Measurements from ENCODE around the gene CD34. TPM values are rescaled to one million over a fixed set of nuclear protein-coding genes. Genes with fewer than 3 reads are reported as not detected.

The CD34 gene
- total RNA-seq, 1 experiment from 2014 or later = 0.35 TPM

DNA sequence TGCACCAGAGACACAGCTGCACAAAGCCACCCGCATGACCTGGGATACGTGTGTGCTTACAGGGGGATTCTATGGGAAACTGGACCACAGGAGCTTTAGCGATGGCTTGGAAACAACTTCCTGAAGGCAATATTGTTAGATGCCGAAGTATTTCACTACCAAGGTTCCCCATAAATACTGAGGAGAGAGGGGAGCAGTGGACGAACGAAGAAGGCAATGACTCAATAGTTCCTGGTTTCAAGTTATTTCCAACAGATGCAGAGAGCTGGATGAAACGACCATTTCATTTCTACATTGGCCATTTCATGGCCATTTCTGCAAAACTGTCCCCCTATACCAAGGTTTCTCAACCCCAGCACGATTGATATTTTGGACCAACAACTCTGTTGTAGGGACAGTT is 61.3 kb downstream of the CD34 start:
- H3K9me3 ChIP-seq (ENCODE audit: control insufficient read depth, low read depth, low read length) = no peaks in the 10 kb centered on the region
- Mint-ChIP-seq H3K36me3 (ENCODE audit: insufficient read depth in 1 of 3, low read depth in 3 of 3) (no peaks in the 10 kb centered on the region), H3K27me3 (ENCODE audit: low read depth) (no peaks in the 10 kb centered on the region), H3K9me3 (no peaks in the 10 kb centered on the region), H3K4me3 (no peak overlapping the region), H3K27ac (no peak overlapping the region), H3K4me1 (peaks cover 6 to 10% of the 10 kb centered on the region in 2 experiments; a peak in 3 of 4 replicates)
- H2BK15ac ChIP-seq (ENCODE audit: low read depth, low read length) = no peak overlapping the region
- H3K27me3 ChIP-seq (ENCODE audit: insufficient read depth, low read length) = no peaks in the 10 kb centered on the region
- H3K14ac ChIP-seq (ENCODE audit: insufficient read depth, low read length) = no peak overlapping the region
- no peak overlapping the region for H3T11ph ChIP-seq (ENCODE audit: low read length)
- no peak overlapping the region for H2AFZ ChIP-seq (ENCODE audit: low read length)
- TF ChIP-seq, protein P1, sequence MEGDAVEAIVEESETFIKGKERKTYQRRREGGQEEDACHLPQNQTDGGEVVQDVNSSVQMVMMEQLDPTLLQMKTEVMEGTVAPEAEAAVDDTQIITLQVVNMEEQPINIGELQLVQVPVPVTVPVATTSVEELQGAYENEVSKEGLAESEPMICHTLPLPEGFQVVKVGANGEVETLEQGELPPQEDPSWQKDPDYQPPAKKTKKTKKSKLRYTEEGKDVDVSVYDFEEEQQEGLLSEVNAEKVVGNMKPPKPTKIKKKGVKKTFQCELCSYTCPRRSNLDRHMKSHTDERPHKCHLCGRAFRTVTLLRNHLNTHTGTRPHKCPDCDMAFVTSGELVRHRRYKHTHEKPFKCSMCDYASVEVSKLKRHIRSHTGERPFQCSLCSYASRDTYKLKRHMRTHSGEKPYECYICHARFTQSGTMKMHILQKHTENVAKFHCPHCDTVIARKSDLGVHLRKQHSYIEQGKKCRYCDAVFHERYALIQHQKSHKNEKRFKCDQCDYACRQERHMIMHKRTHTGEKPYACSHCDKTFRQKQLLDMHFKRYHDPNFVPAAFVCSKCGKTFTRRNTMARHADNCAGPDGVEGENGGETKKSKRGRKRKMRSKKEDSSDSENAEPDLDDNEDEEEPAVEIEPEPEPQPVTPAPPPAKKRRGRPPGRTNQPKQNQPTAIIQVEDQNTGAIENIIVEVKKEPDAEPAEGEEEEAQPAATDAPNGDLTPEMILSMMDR (conservative IDR thresholded peaks at IDR 0.05) = no peak
- no peak overlapping the region for H3K23ac ChIP-seq (ENCODE audit: insufficient read length, low read depth, low read length)
- no peak overlapping the region for H2AK5ac ChIP-seq (ENCODE audit: insufficient read length, low read length)
- H3K79me2 ChIP-seq (ENCODE audit: insufficient read depth, low read length) = no peaks in the 10 kb centered on the region
- H3K4me1 ChIP-seq (ENCODE audit: insufficient read depth, low read length) = no peaks in the 10 kb centered on the region; the same call in 1 of the 2 replicates
- WGBS (ENCODE audit: extremely low coverage, insufficient read length, low lambda C conversion rate) = no CpG with 5 or more reads among the region's 8 CpGs
- no peak overlapping the region for H4K91ac ChIP-seq (ENCODE audit: insufficient read length, low read depth, low read length)
- no peak overlapping the region for H3K4ac ChIP-seq (ENCODE audit: low read depth, low read length)
- H3K56ac ChIP-seq (ENCODE audit: insufficient read length, low read depth, low read length) = no peak overlapping the region
- no peak overlapping the region for H2BK5ac ChIP-seq (ENCODE audit: insufficient read length, low read length)
- H3K79me1 ChIP-seq (ENCODE audit: insufficient read depth, low read depth, low read length, poor library complexity, severe bottlenecking) = no peaks in the 10 kb centered on the region
- H4K8ac ChIP-seq (replicated peaks; ENCODE audit: insufficient read length, low read depth, low read length) = no peak overlapping the region
- no peak overlapping the region for H3K9ac ChIP-seq (ENCODE audit: extremely low read depth, insufficient read length, low read length)
- no peaks in the 10 kb centered on the region for H4K20me1 ChIP-seq (ENCODE audit: control insufficient read depth, insufficient read depth, insufficient read length)
- H3K4me2 ChIP-seq (ENCODE audit: insufficient read depth, insufficient read length, low read length) = no peak overlapping the region
- no peak overlapping the region for H3K18ac ChIP-seq (ENCODE audit: insufficient read length, low read depth, low read length)
- no peak overlapping the region for H2BK12ac ChIP-seq (ENCODE audit: insufficient read length, low read depth, low read length)
- no peak overlapping the region for H2BK20ac ChIP-seq (ENCODE audit: low read depth, low read length, poor library complexity, severe bottlenecking)
- H3K27ac ChIP-seq (ENCODE audit: insufficient read length, low read depth, low read length) = no peak overlapping the region
- H3K23me2 ChIP-seq (ENCODE audit: insufficient read length, low read depth, low read length, poor library complexity, severe bottlenecking) = no peaks in the 10 kb centered on the region
- no peak for DNase-seq
- H4K5ac ChIP-seq (ENCODE audit: insufficient read length, low read depth, low read length) = no peak overlapping the region
- no peak overlapping the region for H2BK120ac ChIP-seq (ENCODE audit: low read depth, low read length, poor library complexity, severe bottlenecking)

Data from H9 (cell line).